ENCODE data around the gene PRG2.
"Not testable (repeated sequence)": the region's sequence is repeated elsewhere in the genome, so short reads cannot be mapped to it uniquely, and the experiment has no call there.

PRG2 gene

GRCh38 chr11:57407010-57407920 is 16.8 kb upstream of the PRG2 start:
- no peaks in the 10 kb centered on the region for H3K27me3 Mint-ChIP-seq
- H3K4me1 Mint-ChIP-seq: peaks cover 48% of the 10 kb centered on the region
- H3K36me3 Mint-ChIP-seq: peaks cover 34% of the 10 kb centered on the region
- H3K27ac Mint-ChIP-seq: peak overlapping the region; percentile 98
- peak overlapping the region; percentile 60 for H3K4me3 Mint-ChIP-seq
- no peaks in the 10 kb centered on the region for H3K9me3 Mint-ChIP-seq

- Mint-ChIP-seq H3K4me3 (peak overlapping the region; percentile 60), H3K4me1 (peaks cover 48% of the 10 kb centered on the region), H3K27me3 (no peaks in the 10 kb centered on the region), H3K27ac (peak overlapping the region; percentile 98), H3K9me3 (no peaks in the 10 kb centered on the region), H3K36me3 (peaks cover 30% of the 10 kb centered on the region)
Measured at GRCh38 chr11:57406337-57406904, 16.0 kb upstream of the PRG2 start.

GRCh38 chr11:57405271-57405860 is 14.9 kb upstream of the PRG2 start:
- peaks cover 47% of the 10 kb centered on the region for H3K4me1 Mint-ChIP-seq
- peak overlapping the region; percentile 98 for H3K27ac Mint-ChIP-seq

GRCh38 chr11:57403802-57404147 is 13.3 kb upstream of the PRG2 start:
- Mint-ChIP-seq H3K4me1 (peaks cover 37% of the 10 kb centered on the region), H3K4me3 (no peak overlapping the region), H3K9me3 (no peaks in the 10 kb centered on the region), H3K27ac (no peak overlapping the region), H3K36me3 (peaks cover 26% of the 10 kb centered on the region), H3K27me3 (no peaks in the 10 kb centered on the region)

More at GRCh38 chr11:57405271-57405860, 14.9 kb upstream of the PRG2 start:
- Mint-ChIP-seq H3K4me3 (no peak overlapping the region), H3K36me3 (peaks cover 29% of the 10 kb centered on the region), H3K9me3 (no peaks in the 10 kb centered on the region), H3K27me3 (no peaks in the 10 kb centered on the region)

GRCh38 chr11:57403003-57403801 is 12.8 kb upstream of the PRG2 start:
- peaks cover 26% of the 10 kb centered on the region for H3K36me3 Mint-ChIP-seq
- peaks cover 37% of the 10 kb centered on the region for H3K4me1 Mint-ChIP-seq
- not testable (repeated sequence) for H3K9me3 Mint-ChIP-seq, H3K4me3 Mint-ChIP-seq, H3K27me3 Mint-ChIP-seq
- peak overlapping the region; percentile 81 for H3K27ac Mint-ChIP-seq

GRCh38 chr11:57402188-57403002 is 11.9 kb upstream of the PRG2 start:
- Mint-ChIP-seq H3K9me3 (no peaks in the 10 kb centered on the region), H3K4me1 (peaks cover 29% of the 10 kb centered on the region), H3K36me3 (peaks cover 19% of the 10 kb centered on the region), H3K27me3 (no peaks in the 10 kb centered on the region), H3K4me3 (no peak overlapping the region), H3K27ac (no peak overlapping the region)

GRCh38 chr11:57399972-57400578 is 9.6 kb upstream of the PRG2 start:
- Mint-ChIP-seq H3K4me1 (peaks cover 5% of the 10 kb centered on the region), H3K4me3 (no peak overlapping the region), H3K27ac (no peak overlapping the region), H3K27me3 (no peaks in the 10 kb centered on the region), H3K9me3 (no peaks in the 10 kb centered on the region), H3K36me3 (peaks cover 5% of the 10 kb centered on the region)

- H3K9me3 Mint-ChIP-seq: no peaks in the 10 kb centered on the region
- H3K27me3 Mint-ChIP-seq: no peaks in the 10 kb centered on the region
- no peak overlapping the region for H3K4me3 Mint-ChIP-seq
- H3K36me3 Mint-ChIP-seq: peaks cover 3% of the 10 kb centered on the region
- H3K4me1 Mint-ChIP-seq: peaks cover 4% of the 10 kb centered on the region
- no peak overlapping the region for H3K27ac Mint-ChIP-seq
Measured at GRCh38 chr11:57399221-57399620, 8.8 kb upstream of the PRG2 start.

GRCh38 chr11:57397394-57397990 is 7.0 kb upstream of the PRG2 start:
- no peaks in the 10 kb centered on the region for H3K27me3 Mint-ChIP-seq
- H3K9me3 Mint-ChIP-seq: no peaks in the 10 kb centered on the region
- H3K4me3 Mint-ChIP-seq: no peak overlapping the region
- H3K4me1 Mint-ChIP-seq: no peaks in the 10 kb centered on the region
- no peaks in the 10 kb centered on the region for H3K36me3 Mint-ChIP-seq
- no peak overlapping the region for H3K27ac Mint-ChIP-seq

GRCh38 chr11:57396744-57397143 is 6.3 kb upstream of the PRG2 start:
- Mint-ChIP-seq H3K27ac (no peak overlapping the region), H3K4me3 (no peak overlapping the region)

GRCh38 chr11:57395905-57396623 is 5.6 kb upstream of the PRG2 start:
- Mint-ChIP-seq H3K4me1 (no peaks in the 10 kb centered on the region), H3K36me3 (no peaks in the 10 kb centered on the region), H3K4me3 (no peak overlapping the region)

More at GRCh38 chr11:57396744-57397143, 6.3 kb upstream of the PRG2 start:
- Mint-ChIP-seq H3K27me3 (no peaks in the 10 kb centered on the region), H3K4me1 (no peaks in the 10 kb centered on the region), H3K36me3 (no peaks in the 10 kb centered on the region), H3K9me3 (no peaks in the 10 kb centered on the region)

GRCh38 chr11:57394203-57394965 is 3.9 kb upstream of the PRG2 start:
- H3K36me3 Mint-ChIP-seq: no peaks in the 10 kb centered on the region
- no peak overlapping the region for H3K4me3 Mint-ChIP-seq
- H3K9me3 Mint-ChIP-seq: no peaks in the 10 kb centered on the region
- H3K4me1 Mint-ChIP-seq: no peaks in the 10 kb centered on the region
- no peaks in the 10 kb centered on the region for H3K27me3 Mint-ChIP-seq
- no peak overlapping the region for H3K27ac Mint-ChIP-seq

More at GRCh38 chr11:57395905-57396623, 5.6 kb upstream of the PRG2 start:
- Mint-ChIP-seq H3K27ac (no peak overlapping the region), H3K27me3 (no peaks in the 10 kb centered on the region), H3K9me3 (no peaks in the 10 kb centered on the region)

- Mint-ChIP-seq H3K9me3 (no peaks in the 10 kb centered on the region), H3K27me3 (no peaks in the 10 kb centered on the region), H3K36me3 (no peaks in the 10 kb centered on the region), H3K27ac (peak overlapping the region; percentile 57), H3K4me3 (no peak overlapping the region), H3K4me1 (no peaks in the 10 kb centered on the region)
Measured at GRCh38 chr11:57392763-57393105, 2.3 kb upstream of the PRG2 start.

Data from activated naive CD4-positive, alpha-beta T cell treated with anti-CD3 and anti-CD28 coated beads, Interleukin-2, amount 50 U/mL, for 24 hours (primary cell).